Measurements from ENCODE around the gene TRIM46. TPM values are rescaled to one million over a fixed set of nuclear protein-coding genes. Genes with fewer than 3 reads are reported as not detected.

Gene TRIM46
- polyA plus RNA-seq, 3 donors, result 0.13 TPM; not detected in 2

DNA sequence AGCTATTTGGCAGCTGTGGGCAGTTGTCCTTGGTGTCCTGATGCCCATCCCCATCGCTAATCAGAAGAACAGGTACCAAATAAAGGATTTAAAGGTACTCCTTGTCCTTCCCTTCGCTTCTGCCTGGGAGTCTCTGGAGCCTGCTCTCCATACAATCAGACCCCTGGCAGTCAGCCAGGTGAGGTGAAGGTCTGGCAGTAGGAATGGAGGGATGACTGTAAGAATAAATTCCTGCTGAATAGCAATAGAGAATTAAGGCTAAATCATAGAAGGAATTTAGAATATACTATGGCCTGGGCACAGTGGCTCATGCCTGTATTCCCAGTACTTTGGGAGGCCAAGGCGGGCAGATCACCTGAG lies 24.9 kb downstream of the TRIM46 start:
- no peak for DNase-seq
- no peaks in the 10 kb centered on the region for H3K36me3 ChIP-seq (replicated peaks in 1 of 2; ENCODE audit: control insufficient read depth in 1 of 2, insufficient read depth in 2 of 2, low read length in 2 of 2)
- H3K4me1 Mint-ChIP-seq, result peaks cover 14% of the 10 kb centered on the region
- no peak overlapping the region for H3K27ac Mint-ChIP-seq
- H3K9me3 ChIP-seq (replicated peaks in 1 of 2; ENCODE audit: control insufficient read depth in 1 of 2, insufficient read depth in 1 of 2, low read length in 2 of 2), result no peaks in the 10 kb centered on the region
- WGBS (ENCODE audit: insufficient coverage), result 100% methylated on average over 1 of the region's 3 CpGs
- intact Hi-C loops (cut with micrococcal nuclease), result no loop called here
- H3K79me2 ChIP-seq (ENCODE audit: insufficient read depth, low read length), result no peaks in the 10 kb centered on the region
- H3K36me3 Mint-ChIP-seq, result peaks cover 11 to 18% of the 10 kb centered on the region in 2 donors
- H3K4me3 ChIP-seq (replicated peaks in 1 of 3; ENCODE audit: low read depth in 2 of 3, low read length in 3 of 3), result no peak overlapping the region
- H2AFZ ChIP-seq (ENCODE audit: insufficient read depth, low read depth, low read length, poor library complexity, severe bottlenecking), result no peak overlapping the region
- H4K20me1 ChIP-seq (ENCODE audit: insufficient read depth, low read length), result no peaks in the 10 kb centered on the region
- no peak overlapping the region for H3K4me3 Mint-ChIP-seq
- peaks cover 15 to 21% of the 10 kb centered on the region in 2 donors for H3K4me1 ChIP-seq (ENCODE audit: control insufficient read depth in 1 of 2, insufficient read depth in 2 of 2, low read length in 2 of 2)
- no peak overlapping the region for H3K27ac ChIP-seq (ENCODE audit: low read depth in 1 of 2, low read length in 2 of 2)
- peaks cover 19 to 28% (median 20%) of the 10 kb centered on the region in 3 donors for H3K27me3 Mint-ChIP-seq (ENCODE audit: low read depth in 3 of 3)
- H3K4me2 ChIP-seq (replicated peaks; ENCODE audit: extremely low read depth, low read length, poor library complexity, severe bottlenecking), result no peak overlapping the region
- no peak overlapping the region for H3K9ac ChIP-seq (ENCODE audit: insufficient read depth, low read length, poor library complexity, severe bottlenecking)
- TF ChIP-seq, protein P1, sequence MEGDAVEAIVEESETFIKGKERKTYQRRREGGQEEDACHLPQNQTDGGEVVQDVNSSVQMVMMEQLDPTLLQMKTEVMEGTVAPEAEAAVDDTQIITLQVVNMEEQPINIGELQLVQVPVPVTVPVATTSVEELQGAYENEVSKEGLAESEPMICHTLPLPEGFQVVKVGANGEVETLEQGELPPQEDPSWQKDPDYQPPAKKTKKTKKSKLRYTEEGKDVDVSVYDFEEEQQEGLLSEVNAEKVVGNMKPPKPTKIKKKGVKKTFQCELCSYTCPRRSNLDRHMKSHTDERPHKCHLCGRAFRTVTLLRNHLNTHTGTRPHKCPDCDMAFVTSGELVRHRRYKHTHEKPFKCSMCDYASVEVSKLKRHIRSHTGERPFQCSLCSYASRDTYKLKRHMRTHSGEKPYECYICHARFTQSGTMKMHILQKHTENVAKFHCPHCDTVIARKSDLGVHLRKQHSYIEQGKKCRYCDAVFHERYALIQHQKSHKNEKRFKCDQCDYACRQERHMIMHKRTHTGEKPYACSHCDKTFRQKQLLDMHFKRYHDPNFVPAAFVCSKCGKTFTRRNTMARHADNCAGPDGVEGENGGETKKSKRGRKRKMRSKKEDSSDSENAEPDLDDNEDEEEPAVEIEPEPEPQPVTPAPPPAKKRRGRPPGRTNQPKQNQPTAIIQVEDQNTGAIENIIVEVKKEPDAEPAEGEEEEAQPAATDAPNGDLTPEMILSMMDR (IDR thresholded peaks at IDR 0.05), result no peak
- peaks cover 0 to 7% (median 2%) of the 10 kb centered on the region in 7 donors for H3K9me3 Mint-ChIP-seq
- H3K27me3 ChIP-seq (ENCODE audit: control insufficient read depth in 2 of 2, insufficient read depth in 2 of 2, low read length in 2 of 2), result peaks cover 4 to 18% of the 10 kb centered on the region in 2 donors

DNA sequence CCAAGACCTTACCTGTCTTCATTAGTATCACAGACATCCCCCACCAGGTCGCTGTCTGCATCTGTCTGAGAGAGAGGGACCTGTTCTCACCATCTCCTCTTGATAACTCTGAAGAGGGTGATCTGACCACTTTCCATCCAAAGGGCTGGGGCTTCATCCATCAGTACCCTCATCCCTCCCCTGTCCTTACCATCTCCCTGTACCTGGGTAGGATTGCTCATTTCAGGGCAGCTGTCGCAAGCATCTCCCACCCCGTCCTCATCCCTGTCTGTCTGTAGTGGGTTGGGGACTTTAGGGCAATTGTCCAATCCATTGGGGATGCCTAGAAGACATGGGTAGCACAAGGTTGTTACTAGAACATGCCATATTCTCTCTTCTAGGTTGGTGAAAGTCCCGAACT lies 26.1 kb downstream of the TRIM46 start:
- DNase-seq, result no peak
- H3K4me3 Mint-ChIP-seq, result no peak overlapping the region
- peaks cover 4% of the 10 kb centered on the region for H3K4me1 Mint-ChIP-seq
- Histone ChIP-seq H3K27me3 (ENCODE audit: control insufficient read depth in 2 of 2, insufficient read depth in 2 of 2, low read length in 2 of 2) (peaks cover 4 to 8% of the 10 kb centered on the region in 2 donors), H3K4me1 (ENCODE audit: control insufficient read depth in 1 of 2, insufficient read depth in 2 of 2, low read length in 2 of 2) (peaks cover 2 to 8% of the 10 kb centered on the region in 2 donors), H3K4me3 (replicated peaks in 1 of 3; ENCODE audit: low read depth in 2 of 3, low read length in 3 of 3) (no peak overlapping the region), H2AFZ (ENCODE audit: insufficient read depth, low read depth, low read length, poor library complexity, severe bottlenecking) (no peak overlapping the region), H3K9ac (ENCODE audit: insufficient read depth, low read length, poor library complexity, severe bottlenecking) (no peak overlapping the region), H3K9me3 (replicated peaks in 1 of 2; ENCODE audit: control insufficient read depth in 1 of 2, insufficient read depth in 1 of 2, low read length in 2 of 2) (no peaks in the 10 kb centered on the region), H4K20me1 (ENCODE audit: insufficient read depth, low read length) (no peaks in the 10 kb centered on the region), H3K4me2 (replicated peaks; ENCODE audit: extremely low read depth, low read length, poor library complexity, severe bottlenecking) (no peak overlapping the region), H3K27ac (ENCODE audit: low read depth in 1 of 2, low read length in 2 of 2) (no peak overlapping the region), H3K36me3 (replicated peaks in 1 of 2; ENCODE audit: control insufficient read depth in 1 of 2, insufficient read depth in 2 of 2, low read length in 2 of 2) (no peaks in the 10 kb centered on the region), H3K79me2 (ENCODE audit: insufficient read depth, low read length) (no peaks in the 10 kb centered on the region)
- 100% methylated on average over 1 of the region's 4 CpGs for WGBS (ENCODE audit: insufficient coverage)
- intact Hi-C loops (cut with micrococcal nuclease), result no loop called here
- peaks cover 11 to 13% of the 10 kb centered on the region in 2 donors for H3K36me3 Mint-ChIP-seq
- no peak overlapping the region for H3K27ac Mint-ChIP-seq
- H3K27me3 Mint-ChIP-seq (ENCODE audit: low read depth in 3 of 3), result peaks cover 9 to 15% (median 9%) of the 10 kb centered on the region in 3 donors
- TF ChIP-seq, protein P1 (IDR thresholded peaks at IDR 0.05), result no peak
- peaks cover 0 to 3% (median 0%) of the 10 kb centered on the region in 7 donors for H3K9me3 Mint-ChIP-seq

Measured in CD14-positive monocyte (primary cell).